Activated CD8-positive, alpha-beta T cell treated with anti-CD3 and anti-CD28 coated beads, Interleukin-2, amount 10 ng/mL, durations not matched to agents 7 days and 5 days (primary cell): ENCODE data around the gene SP4. TPM values are rescaled to one million over a fixed set of nuclear protein-coding genes. Genes with fewer than 3 reads are reported as not detected.
A peak's percentile ranks its signal among the peaks of the same experiment; 100 is the strongest.

Source experiments
- ATAC-seq: fragments of 150-1000 bp; cut with Tn5 transposase; one replicate; pipeline ENCODE4 v1.10.0; 2021; ENCODE audit warnings: moderate library complexity
- CTCF ChIA-PET: fragments of 350-600 bp; sonication (Branson Sonifier 250); formaldehyde crosslinking; loops from one replicate; lab custom pipeline; 2021; ENCODE audit warnings: antibody characterized with exemption; lab: Charles Lee
- POLR2A ChIA-PET: fragments of 350-600 bp; sonication (Branson Sonifier 250); formaldehyde crosslinking; loops from one replicate; lab custom pipeline; 2021; ENCODE audit warnings: antibody characterized with exemption; lab: Charles Lee
- DNase-seq: peaks from one replicate; pipeline ENCODE4 v3.0.0-alpha.2; 2020
- H3K27ac Mint-ChIP-seq: one replicate; pipeline ENCODE4 v1.8.0; 2021; ENCODE audit warnings: mild to moderate bottlenecking, mixed read lengths
- H3K27me3 Mint-ChIP-seq: one replicate; pipeline ENCODE4 v1.8.0; 2021; ENCODE audit warnings: low read depth, mixed read lengths
- H3K36me3 Mint-ChIP-seq: one replicate; pipeline ENCODE4 v1.8.0; 2021; ENCODE audit warnings: low read depth, mixed read lengths
- H3K4me1 Mint-ChIP-seq: one replicate; pipeline ENCODE4 v1.8.0; 2021; ENCODE audit warnings: low read depth, mixed read lengths
- H3K4me3 Mint-ChIP-seq: one replicate; pipeline ENCODE4 v1.8.0; 2021; ENCODE audit warnings: mild to moderate bottlenecking, mixed read lengths
- H3K9me3 Mint-ChIP-seq: one replicate; pipeline ENCODE4 v1.8.0; 2022; ENCODE audit warnings: mixed read lengths; ENCODE audit not compliant: insufficient read depth
- total RNA-seq, 2 experiments: library from RNA; stranded (reverse); gene quantifications; one replicate each; pipeline ENCODE4 v1.2.3, GENCODE V29; 2021

The SP4 gene
- total RNA-seq, 2 experiments from 2014 or later: 37.0 to 38.2 TPM

DNA sequence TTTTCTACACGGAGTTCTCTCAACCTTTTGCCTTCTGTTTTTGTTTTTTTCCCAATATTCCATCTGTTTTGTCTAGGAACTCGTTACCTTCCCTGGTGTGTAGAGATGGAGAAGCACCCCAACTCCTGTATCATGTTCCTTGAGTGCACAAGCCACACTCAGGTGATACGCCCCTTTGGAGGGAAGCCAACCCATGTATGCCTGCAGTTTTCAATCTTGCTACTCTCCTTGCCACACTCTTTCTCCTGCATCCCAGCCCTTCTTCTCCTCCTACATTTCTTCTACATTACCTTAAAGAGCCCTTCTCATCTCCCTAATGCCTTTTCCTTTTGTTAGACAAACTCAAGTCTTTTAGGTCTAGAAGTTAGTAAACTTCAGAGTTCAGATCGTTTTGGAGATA is 10.2 kb upstream of the SP4 start:
- ATAC-seq: no peak
- CTCF ChIA-PET: interaction anchor here (1.1 kb wide), 1 partner anchor 53 kb away, joined by 3 read pairs; no protein-coding TSS in a partner anchor
- POLR2A ChIA-PET: interaction anchor here (1.1 kb wide), 1 partner anchor 9 kb away, joined by 3 read pairs; no protein-coding TSS in a partner anchor
- Mint-ChIP-seq H3K36me3 (peaks cover 9% of the 10 kb centered on the region), H3K9me3 (no peaks in the 10 kb centered on the region), H3K27ac (no peak overlapping the region), H3K4me1 (peaks cover 23% of the 10 kb centered on the region), H3K27me3 (no peaks in the 10 kb centered on the region), H3K4me3 (no peak overlapping the region)
- no peak for DNase-seq

DNA sequence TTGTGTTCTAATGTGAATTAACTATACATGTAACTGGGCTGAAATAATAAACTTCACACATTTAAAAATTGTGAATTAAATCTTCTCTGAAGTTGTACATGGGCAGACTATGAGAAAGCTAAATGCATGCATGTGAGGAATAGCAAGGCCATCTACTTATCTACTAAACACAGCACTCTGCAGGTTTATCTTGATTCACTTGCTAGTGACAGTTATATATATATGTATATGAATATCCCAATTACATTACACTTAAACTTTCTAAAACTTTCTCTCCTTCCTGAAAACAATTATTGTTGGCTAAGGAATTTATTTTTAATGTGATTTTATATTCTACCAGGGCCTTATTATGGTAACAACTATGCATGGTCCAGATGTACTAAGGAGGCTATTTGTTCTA is 5.1 kb upstream of the SP4 start:
- POLR2A ChIA-PET: no interaction called here
- no peak for ATAC-seq
- DNase-seq: no peak
- Mint-ChIP-seq H3K27me3 (no peaks in the 10 kb centered on the region), H3K9me3 (no peaks in the 10 kb centered on the region), H3K27ac (no peak overlapping the region), H3K4me1 (peaks cover 20% of the 10 kb centered on the region), H3K4me3 (no peak overlapping the region), H3K36me3 (peaks cover 5% of the 10 kb centered on the region)
- CTCF ChIA-PET: interaction anchor here (1.1 kb wide), 1 partner anchor 168 kb away, joined by 3 read pairs; no protein-coding TSS in a partner anchor

DNA sequence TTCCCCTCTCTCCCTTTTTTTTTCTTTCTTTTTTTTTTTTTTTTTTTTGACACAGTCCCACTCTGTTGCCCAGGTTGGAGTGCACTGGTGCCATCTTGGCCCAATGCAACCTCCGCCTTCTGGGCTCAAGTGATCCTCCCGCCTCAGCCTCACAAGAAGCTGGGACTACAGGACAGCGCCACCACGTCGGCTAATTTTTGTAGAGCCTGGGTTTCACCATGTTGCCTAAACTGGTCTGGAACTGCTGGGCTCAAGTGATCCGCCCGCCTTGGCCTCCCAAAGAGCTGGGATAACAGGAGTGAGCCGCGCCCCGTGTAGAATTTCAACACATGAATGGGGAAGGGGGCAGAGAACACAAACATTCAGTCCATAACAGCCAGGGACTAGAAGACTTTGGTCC is 2.6 kb upstream of the SP4 start:
- ChIA-PET POLR2A (no interaction called here), CTCF (interaction anchor here (1.6 to 2.5 kb wide), 2 partner anchors 13 to 69 kb away, joined by 3 to 16 read pairs; no protein-coding TSS in a partner anchor)
- H3K27me3 Mint-ChIP-seq: no peaks in the 10 kb centered on the region
- H3K36me3 Mint-ChIP-seq: peaks cover 21% of the 10 kb centered on the region
- no peak for DNase-seq
- H3K4me3 Mint-ChIP-seq: no peak overlapping the region
- no peak overlapping the region for H3K27ac Mint-ChIP-seq
- peaks cover 35% of the 10 kb centered on the region for H3K4me1 Mint-ChIP-seq
- ATAC-seq: no peak
- H3K9me3 Mint-ChIP-seq: no peaks in the 10 kb centered on the region

DNA sequence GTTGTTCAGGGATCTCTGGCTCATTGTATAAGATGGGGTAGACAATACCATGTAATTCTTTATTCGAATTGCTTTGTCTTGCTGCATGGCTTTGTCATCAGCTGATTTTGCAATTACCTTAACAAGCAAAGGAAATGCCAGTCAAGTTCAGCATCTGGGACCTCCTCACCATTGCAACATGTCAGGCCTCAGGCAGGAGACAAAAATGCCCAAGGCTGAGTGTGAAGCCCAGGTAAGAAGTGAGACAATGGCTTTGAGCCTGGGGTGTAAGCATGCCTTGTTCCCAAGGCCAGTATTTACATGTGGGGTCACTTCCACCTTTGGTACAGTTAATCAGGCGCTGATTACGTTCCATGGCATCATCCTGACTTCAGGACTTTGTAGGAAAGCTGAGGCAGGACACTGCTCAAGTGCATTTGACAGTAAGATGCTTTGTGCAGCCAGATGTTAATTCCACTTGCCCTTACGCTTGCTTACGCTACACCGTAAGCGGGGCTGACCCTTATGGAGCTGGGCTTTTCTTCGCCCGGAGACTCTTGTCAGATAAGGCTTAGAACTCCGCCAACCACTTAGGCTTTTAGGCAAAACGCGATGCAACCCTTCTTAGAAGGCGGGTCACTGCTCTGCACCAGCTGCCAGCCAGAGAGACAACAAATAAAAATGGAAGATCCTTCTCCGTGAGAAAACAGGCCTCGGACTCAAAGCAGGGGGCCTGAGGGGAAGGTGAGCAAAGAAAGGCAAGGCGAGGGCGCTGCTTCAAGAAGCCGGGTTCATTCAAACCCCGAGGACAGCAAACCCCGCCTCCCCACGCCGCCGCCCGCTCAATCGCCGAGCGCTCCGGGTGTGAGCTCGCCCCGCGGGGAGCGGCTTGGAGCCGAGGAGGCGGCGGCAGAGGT is 1.3 kb upstream of the SP4 start:
- ChIA-PET CTCF (interaction anchor here (1.2 to 2.5 kb wide), 9 partner anchors 14 to 519 kb away, joined by 3 to 16 read pairs (median 4); no protein-coding TSS in a partner anchor), POLR2A (interaction anchor here (0.7 to 2.7 kb wide), 12 partner anchors 9 to 525 kb away, joined by 3 to 51 read pairs (median 4); no protein-coding TSS in a partner anchor)
- Mint-ChIP-seq H3K27me3 (no peaks in the 10 kb centered on the region), H3K9me3 (no peaks in the 10 kb centered on the region), H3K4me1 (peaks cover 42% of the 10 kb centered on the region), H3K27ac (peak overlapping the region; percentile 88), H3K36me3 (peaks cover 28% of the 10 kb centered on the region), H3K4me3 (peak overlapping the region; percentile 99)
- ATAC-seq (no peak), DNase-seq (peak; percentile 32)

DNA sequence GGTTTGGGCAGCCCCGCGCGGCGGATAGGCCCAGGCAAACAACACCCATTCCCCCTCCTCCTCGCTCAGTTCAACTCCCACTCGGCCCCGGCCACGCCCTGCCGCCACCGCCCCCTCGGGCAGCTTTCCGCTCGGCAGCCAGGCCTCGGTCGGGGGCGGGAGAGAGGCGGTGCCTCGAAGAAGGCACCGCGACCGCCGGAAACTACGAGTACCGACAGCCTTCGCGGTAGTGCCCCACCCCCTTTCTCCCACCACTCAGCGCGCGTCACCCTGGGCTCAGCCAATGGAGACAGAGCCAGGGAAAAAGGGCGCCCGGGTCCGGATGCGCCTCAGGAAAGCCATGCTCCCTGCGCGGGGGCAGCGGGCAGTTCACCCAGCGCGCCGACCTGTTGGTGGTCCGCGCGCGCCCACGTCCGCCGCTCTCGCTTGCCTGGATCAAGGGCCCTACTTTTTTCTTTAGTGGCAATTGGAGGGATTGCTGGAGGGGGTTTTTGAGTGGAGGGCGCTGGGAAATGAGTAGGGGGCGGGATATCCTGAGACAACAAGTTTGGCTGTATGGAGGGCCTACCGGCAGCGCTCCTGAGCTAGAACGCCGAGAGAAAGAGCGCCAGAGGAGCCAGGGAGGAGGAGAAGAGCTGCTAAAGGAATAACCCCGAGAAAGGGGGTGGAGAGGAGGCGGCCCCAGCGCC is 557 bp upstream of the SP4 start:
- POLR2A ChIA-PET: interaction anchor here (0.7 to 2.7 kb wide), 16 partner anchors 9 to 524 kb away, joined by 3 to 51 read pairs (median 4); no protein-coding TSS in a partner anchor

DNA sequence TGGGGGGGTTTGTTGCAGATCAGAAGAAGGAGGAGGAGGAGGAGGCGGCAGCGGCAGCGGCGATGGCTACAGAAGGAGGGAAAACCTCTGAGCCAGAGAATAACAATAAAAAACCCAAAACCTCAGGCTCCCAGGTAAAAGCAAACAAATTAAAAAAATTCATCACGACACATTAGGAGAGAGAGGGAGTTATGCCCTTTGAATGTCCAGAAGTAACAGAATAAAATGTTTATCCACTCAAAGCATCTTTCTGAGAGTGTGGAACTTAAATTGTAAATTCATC is 717 bp downstream of the SP4 start:
- peaks cover 55% of the 10 kb centered on the region for H3K4me1 Mint-ChIP-seq
- H3K27ac Mint-ChIP-seq: peak overlapping the region; percentile 91
- no peaks in the 10 kb centered on the region for H3K27me3 Mint-ChIP-seq
- peaks cover 47% of the 10 kb centered on the region for H3K36me3 Mint-ChIP-seq
- ChIA-PET CTCF (no interaction called here), POLR2A (no interaction called here)
- no peak for ATAC-seq
- peak overlapping the region; percentile 95 for H3K4me3 Mint-ChIP-seq
- DNase-seq: no peak
- H3K9me3 Mint-ChIP-seq: no peaks in the 10 kb centered on the region

More for the DNA sequence above, 557 bp upstream of the SP4 start:
- no peaks in the 10 kb centered on the region for H3K9me3 Mint-ChIP-seq
- H3K36me3 Mint-ChIP-seq: peaks cover 34% of the 10 kb centered on the region
- H3K4me3 Mint-ChIP-seq: peak overlapping the region; percentile 99
- peaks cover 46% of the 10 kb centered on the region for H3K4me1 Mint-ChIP-seq
- H3K27ac Mint-ChIP-seq: peak overlapping the region; percentile 99
- no peaks in the 10 kb centered on the region for H3K27me3 Mint-ChIP-seq
- ATAC-seq: peak; percentile 81
- DNase-seq: peak; percentile 99
- CTCF ChIA-PET: interaction anchor here (0.9 to 2.5 kb wide), 10 partner anchors 15 to 518 kb away, joined by 3 to 16 read pairs (median 4); no protein-coding TSS in a partner anchor

DNA sequence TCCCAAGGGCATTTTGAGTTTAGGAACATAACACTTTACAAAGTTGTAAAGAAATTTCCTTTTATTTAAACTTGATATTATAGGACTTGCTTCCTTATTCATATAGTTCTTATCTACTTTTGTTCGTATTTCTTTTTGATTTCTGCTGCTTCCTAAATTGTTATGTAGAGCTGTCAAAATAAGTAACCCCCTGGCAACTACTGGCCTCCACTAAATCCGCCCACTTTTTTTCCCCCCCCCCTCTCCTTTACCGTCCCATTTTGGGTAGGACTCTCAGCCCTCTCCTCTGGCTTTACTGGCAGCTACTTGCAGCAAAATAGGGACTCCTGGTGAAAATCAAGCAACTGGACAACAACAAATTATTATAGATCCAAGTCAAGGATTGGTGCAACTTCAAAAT is 1.1 kb downstream of the SP4 start:
- H3K4me1 Mint-ChIP-seq: peaks cover 60% of the 10 kb centered on the region
- H3K4me3 Mint-ChIP-seq: peak overlapping the region; percentile 95
- ATAC-seq (no peak), DNase-seq (no peak)
- no peaks in the 10 kb centered on the region for H3K27me3 Mint-ChIP-seq
- H3K27ac Mint-ChIP-seq: peak overlapping the region; percentile 91
- ChIA-PET POLR2A (no interaction called here), CTCF (interaction anchor here (1.3 kb wide), 1 partner anchor 175 kb away, joined by 3 read pairs; no protein-coding TSS in a partner anchor)
- peaks cover 51% of the 10 kb centered on the region for H3K36me3 Mint-ChIP-seq
- no peaks in the 10 kb centered on the region for H3K9me3 Mint-ChIP-seq

DNA sequence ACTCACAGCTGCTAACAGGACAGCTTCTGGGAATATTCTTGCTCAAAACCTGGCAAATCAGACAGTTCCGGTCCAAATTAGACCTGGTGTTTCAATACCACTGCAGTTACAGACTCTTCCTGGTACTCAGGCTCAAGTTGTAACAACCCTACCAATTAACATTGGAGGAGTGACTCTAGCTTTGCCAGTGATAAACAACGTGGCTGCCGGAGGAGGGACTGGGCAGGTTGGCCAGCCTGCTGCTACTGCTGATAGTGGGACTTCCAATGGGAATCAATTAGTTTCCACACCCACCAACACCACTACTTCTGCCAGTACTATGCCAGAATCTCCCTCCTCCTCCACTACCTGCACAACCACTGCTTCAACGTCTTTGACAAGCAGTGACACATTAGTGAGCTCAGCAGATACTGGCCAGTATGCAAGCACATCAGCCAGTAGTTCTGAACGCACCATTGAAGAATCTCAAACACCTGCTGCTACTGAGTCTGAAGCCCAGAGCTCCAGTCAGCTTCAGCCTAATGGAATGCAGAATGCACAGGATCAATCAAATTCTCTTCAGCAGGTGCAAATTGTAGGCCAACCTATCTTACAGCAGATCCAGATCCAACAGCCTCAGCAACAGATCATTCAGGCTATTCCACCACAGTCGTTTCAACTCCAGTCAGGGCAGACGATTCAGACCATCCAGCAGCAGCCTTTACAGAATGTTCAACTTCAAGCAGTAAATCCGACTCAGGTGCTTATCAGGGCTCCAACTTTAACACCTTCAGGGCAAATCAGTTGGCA is 2.1 kb downstream of the SP4 start:
- DNase-seq (no peak), ATAC-seq (no peak)
- H3K4me1 Mint-ChIP-seq: peaks cover 66% of the 10 kb centered on the region
- peak overlapping the region; percentile 16 for H3K27ac Mint-ChIP-seq
- CTCF ChIA-PET: interaction anchor here (0.7 to 1.3 kb wide), 4 partner anchors 63 to 176 kb away, joined by 3 read pairs; no protein-coding TSS in a partner anchor
- no peaks in the 10 kb centered on the region for H3K27me3 Mint-ChIP-seq
- H3K36me3 Mint-ChIP-seq: peaks cover 60% of the 10 kb centered on the region
- POLR2A ChIA-PET: no interaction called here
- no peaks in the 10 kb centered on the region for H3K9me3 Mint-ChIP-seq
- peak overlapping the region; percentile 95 for H3K4me3 Mint-ChIP-seq

DNA sequence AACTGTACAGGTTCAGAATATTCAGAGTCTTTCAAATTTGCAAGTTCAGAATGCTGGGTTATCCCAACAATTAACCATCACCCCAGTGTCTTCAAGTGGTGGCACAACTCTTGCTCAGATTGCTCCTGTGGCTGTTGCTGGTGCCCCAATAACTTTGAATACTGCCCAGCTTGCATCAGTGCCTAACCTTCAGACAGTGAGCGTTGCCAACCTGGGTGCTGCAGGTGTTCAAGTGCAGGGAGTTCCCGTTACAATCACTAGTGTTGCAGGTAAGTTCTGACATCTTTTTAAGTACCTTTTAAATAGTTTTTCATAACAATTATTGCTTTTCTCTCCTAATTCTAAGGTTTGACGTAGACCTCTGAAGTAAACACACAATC is 2.7 kb downstream of the SP4 start:
- Mint-ChIP-seq H3K36me3 (peaks cover 64% of the 10 kb centered on the region), H3K9me3 (no peaks in the 10 kb centered on the region), H3K4me1 (peaks cover 68% of the 10 kb centered on the region), H3K27ac (peak overlapping the region; percentile 16), H3K27me3 (no peaks in the 10 kb centered on the region), H3K4me3 (peak overlapping the region; percentile 95)
- ATAC-seq (no peak), DNase-seq (no peak)
- POLR2A ChIA-PET: no interaction called here
- CTCF ChIA-PET: interaction anchor here (0.8 to 1.2 kb wide), 3 partner anchors 78 to 174 kb away, joined by 3 read pairs; no protein-coding TSS in a partner anchor

DNA sequence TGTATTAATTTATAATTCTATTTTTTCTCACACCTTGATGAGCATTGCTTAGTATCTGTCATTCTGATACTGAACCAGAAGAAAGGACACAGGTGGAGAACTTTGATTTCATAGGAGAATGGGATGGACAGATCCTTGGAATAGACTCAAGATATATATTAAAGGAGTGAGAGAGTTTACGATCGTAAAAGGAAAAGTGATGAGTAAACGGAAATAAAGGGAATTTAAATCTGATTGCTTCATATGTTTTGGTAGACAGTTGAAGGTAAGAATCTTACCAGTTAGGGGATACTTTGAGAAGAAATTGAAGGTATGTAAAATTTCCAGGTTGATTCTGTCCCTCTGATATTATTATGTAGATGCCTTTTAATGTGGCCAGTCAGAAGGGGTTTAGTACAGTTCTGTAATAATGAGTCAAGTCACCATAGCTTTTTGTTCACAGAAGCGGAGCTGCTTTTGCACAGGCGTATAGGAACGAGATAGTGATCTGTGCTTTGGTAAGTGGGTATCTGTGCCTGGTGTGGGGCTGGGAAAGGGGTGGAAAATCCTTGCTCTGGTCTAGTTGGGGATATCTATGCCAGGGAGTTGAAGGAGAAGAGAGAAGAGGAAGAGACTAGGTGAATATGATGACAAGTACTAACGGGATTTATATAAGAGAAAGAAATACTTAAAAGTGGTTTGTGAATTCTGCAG is 15.4 kb downstream of the SP4 start:
- CTCF ChIA-PET: no interaction called here
- POLR2A ChIA-PET: no interaction called here
- Mint-ChIP-seq H3K4me3 (no peak overlapping the region), H3K27ac (no peak overlapping the region), H3K36me3 (peaks cover 70% of the 10 kb centered on the region), H3K9me3 (no peaks in the 10 kb centered on the region), H3K4me1 (peaks cover 25% of the 10 kb centered on the region), H3K27me3 (no peaks in the 10 kb centered on the region)
- no peak for ATAC-seq
- DNase-seq: no peak
